GM18868 (cell line): ENCODE data around the gene RPUSD4.

ENCODE experiments used
- ATAC-seq: cut with Tn5 transposase; IDR thresholded peaks from one replicate; pipeline ENCODE4 v1.9.1; 2021; ENCODE audit warnings: mild to moderate bottlenecking, moderate library complexity; ENCODE audit not compliant: unreplicated experiment

The RPUSD4 gene

GRCh38 chr11:126185259-126186024 lies 26.0 kb downstream of the RPUSD4 start:
- no peak for ATAC-seq

- no peak for ATAC-seq
These were observed 28.5 kb downstream of the RPUSD4 start for GRCh38 chr11:126182787-126183445.

GRCh38 chr11:126181939-126182730 lies 29.3 kb downstream of the RPUSD4 start:
- no peak for ATAC-seq

GRCh38 chr11:126176853-126177470 lies 34.5 kb downstream of the RPUSD4 start:
- no peak for ATAC-seq

- ATAC-seq, result no peak
These were observed 36.1 kb downstream of the RPUSD4 start for GRCh38 chr11:126175393-126175792.

GRCh38 chr11:126174816-126175215 lies 36.6 kb downstream of the RPUSD4 start:
- ATAC-seq, result no peak

GRCh38 chr11:126173257-126173656 lies 38.2 kb downstream of the RPUSD4 start:
- ATAC-seq, result no peak

- no peak for ATAC-seq
These were observed 38.8 kb downstream of the RPUSD4 start for GRCh38 chr11:126172596-126173038.

- no peak for ATAC-seq
These were observed 42.2 kb downstream of the RPUSD4 start for GRCh38 chr11:126169291-126169690.

GRCh38 chr11:126167488-126167887 lies 44.0 kb downstream of the RPUSD4 start:
- ATAC-seq, result no peak

- ATAC-seq, result no peak
These were observed 45.0 kb downstream of the RPUSD4 start for GRCh38 chr11:126166413-126166812.

- no peak for ATAC-seq
These were observed 45.7 kb downstream of the RPUSD4 start for GRCh38 chr11:126165757-126166156.

GRCh38 chr11:126165311-126165720 lies 46.1 kb downstream of the RPUSD4 start:
- no peak for ATAC-seq

- no peak for ATAC-seq
These were observed 46.7 kb downstream of the RPUSD4 start for GRCh38 chr11:126164781-126165180.

- ATAC-seq, result no peak
These were observed 47.7 kb downstream of the RPUSD4 start for GRCh38 chr11:126163779-126164178.

GRCh38 chr11:126163074-126163700 lies 48.3 kb downstream of the RPUSD4 start:
- ATAC-seq, result no peak

GRCh38 chr11:126162306-126163030 lies 49.0 kb downstream of the RPUSD4 start:
- ATAC-seq, result no peak

GRCh38 chr11:126161023-126161391 lies 50.4 kb downstream of the RPUSD4 start:
- ATAC-seq, result no peak

- no peak for ATAC-seq
These were observed 51.0 kb downstream of the RPUSD4 start for GRCh38 chr11:126160345-126161022.
